Measurements from ENCODE around the gene GNA12.

GNA12 gene

GRCh38 chr7:2777898-2778535 lies 66.1 kb downstream of the GNA12 start:
- DNase-seq (ENCODE audit: low spot score): peak; percentile 65

GRCh38 chr7:2776401-2776800 lies 67.7 kb downstream of the GNA12 start:
- DNase-seq (ENCODE audit: low spot score): no peak

- DNase-seq (ENCODE audit: low spot score): no peak
Measured at GRCh38 chr7:2775785-2776184, 68.3 kb downstream of the GNA12 start.

- DNase-seq (ENCODE audit: low spot score): no peak
Measured at GRCh38 chr7:2775376-2775775, 68.7 kb downstream of the GNA12 start.

- DNase-seq (ENCODE audit: low spot score): no peak
Measured at GRCh38 chr7:2774935-2775334, 69.2 kb downstream of the GNA12 start.

- DNase-seq (ENCODE audit: low spot score): no peak
Measured at GRCh38 chr7:2774280-2774679, 69.8 kb downstream of the GNA12 start.

GRCh38 chr7:2773608-2774007 lies 70.5 kb downstream of the GNA12 start:
- no peak for DNase-seq (ENCODE audit: low spot score)

- no peak for DNase-seq (ENCODE audit: low spot score)
Measured at GRCh38 chr7:2771274-2771731, 72.8 kb downstream of the GNA12 start.

- no peak for DNase-seq (ENCODE audit: low spot score)
Measured at GRCh38 chr7:2764621-2765020, 79.5 kb downstream of the GNA12 start.

- no peak for DNase-seq (ENCODE audit: low spot score)
Measured at GRCh38 chr7:2763597-2763996, 80.5 kb downstream of the GNA12 start.

- DNase-seq (ENCODE audit: low spot score): no peak
Measured at GRCh38 chr7:2761801-2762497, 82.2 kb downstream of the GNA12 start.

- no peak for DNase-seq (ENCODE audit: low spot score)
Measured at GRCh38 chr7:2761131-2761624, 82.9 kb downstream of the GNA12 start.

- DNase-seq (ENCODE audit: low spot score): peak; percentile 48
Measured at GRCh38 chr7:2760098-2760889, 83.8 kb downstream of the GNA12 start.

GRCh38 chr7:2759736-2760097 lies 84.4 kb downstream of the GNA12 start:
- no peak for DNase-seq (ENCODE audit: low spot score)

- DNase-seq (ENCODE audit: low spot score): no peak
Measured at GRCh38 chr7:2758673-2759616, 85.2 kb downstream of the GNA12 start.

GRCh38 chr7:2757904-2758672 lies 86.0 kb downstream of the GNA12 start:
- peak; percentile 91 for DNase-seq (ENCODE audit: low spot score)

- peak; percentile 53 for DNase-seq (ENCODE audit: low spot score)
Measured at GRCh38 chr7:2757361-2757903, 86.7 kb downstream of the GNA12 start.

GRCh38 chr7:2755531-2755930 lies 88.6 kb downstream of the GNA12 start:
- no peak for DNase-seq (ENCODE audit: low spot score)

- no peak for DNase-seq (ENCODE audit: low spot score)
Measured at GRCh38 chr7:2754912-2755311, 89.2 kb downstream of the GNA12 start.

GRCh38 chr7:2754086-2754485 lies 90.0 kb downstream of the GNA12 start:
- no peak for DNase-seq (ENCODE audit: low spot score)

GRCh38 chr7:2753148-2753547 lies 91.0 kb downstream of the GNA12 start:
- no peak for DNase-seq (ENCODE audit: low spot score)
